ENCODE results near the gene PPP3R1. TPM values are rescaled to one million over a fixed set of nuclear protein-coding genes. Genes with fewer than 3 reads are reported as not detected.

The PPP3R1 gene
- total and polyA plus RNA-seq, 2 experiments from 2014 or later: 7.9 to 49.6 TPM

- peak overlapping the region; percentile 82 for H3K4me3 ChIP-seq
- peaks cover 35% of the 10 kb centered on the region for H4K20me1 ChIP-seq (replicated peaks; ENCODE audit: insufficient read depth)
- TF ChIP-seq ETS1 (IDR thresholded peaks at IDR 0.05) (no peak), POLR2AphosphoS5 (IDR thresholded peaks at IDR 0.05; ENCODE audit: low read depth) (no peak), CREB1 (CRISPR knock-in tag; IDR thresholded peaks at IDR 0.05; ENCODE audit: low read depth) (no peak), NANOG (IDR thresholded peaks at IDR 0.05; ENCODE audit: borderline replicate concordance) (no peak), EZH2 (IDR thresholded peaks at IDR 0.05; ENCODE audit: low read depth, unreplicated experiment) (no peak), CTCF (conservative IDR thresholded peaks at IDR 0.05; ENCODE audit: low read depth in 2 of 2) (no peak), EZH2phosphoT487 (IDR thresholded peaks at IDR 0.05; ENCODE audit: unreplicated experiment) (no peak), ZNF462 (CRISPR knock-in tag; IDR thresholded peaks at IDR 0.05) (no peak), JUNB (IDR thresholded peaks at IDR 0.05; ENCODE audit: unreplicated experiment) (no peak), ZNF114 (CRISPR knock-in tag; IDR thresholded peaks at IDR 0.05) (no peak), REST (IDR thresholded peaks at IDR 0.05; ENCODE audit: unreplicated experiment) (no peak), STAT1 (IDR thresholded peaks at IDR 0.05; ENCODE audit: unreplicated experiment) (no peak), ZNF331 (CRISPR knock-in tag; IDR thresholded peaks at IDR 0.05; ENCODE audit: low read depth) (no peak)
- DNase-seq (ENCODE audit: low spot score): peak; percentile 32
- H3K27ac Mint-ChIP-seq: peak overlapping the region; percentile 97
- no peaks in the 10 kb centered on the region for H3F3A ChIP-seq (replicated peaks; ENCODE audit: low read depth)
- peaks cover 11% of the 10 kb centered on the region for H3K27me3 Mint-ChIP-seq (ENCODE audit: insufficient read depth, low read depth, poor library complexity)
- peaks cover 48% of the 10 kb centered on the region for H3K4me1 ChIP-seq (ENCODE audit: insufficient read depth)
- peaks cover 17% of the 10 kb centered on the region for H3K4me1 Mint-ChIP-seq
- no peak overlapping the region for H3K27ac ChIP-seq (ENCODE audit: low read depth)
- no peak overlapping the region for H2AFZ ChIP-seq
- H3K9me3 Mint-ChIP-seq: no peaks in the 10 kb centered on the region
- no peaks in the 10 kb centered on the region for H3K9me2 ChIP-seq (ENCODE audit: insufficient read depth)
- ATAC-seq: no peak; the same call in 2 of the 3 replicates
- H3K4me2 ChIP-seq: no peak overlapping the region
- H3K36me3 ChIP-seq (ENCODE audit: insufficient read depth): no peaks in the 10 kb centered on the region
- peak overlapping the region; percentile 84; the same call in 2 of the 3 replicates for H3K4me3 Mint-ChIP-seq
- H3K36me3 Mint-ChIP-seq (ENCODE audit: low read depth): peaks cover 7% of the 10 kb centered on the region; the same call in 2 of the 3 replicates
- H3K79me2 ChIP-seq (replicated peaks; ENCODE audit: insufficient read depth): peaks cover 49% of the 10 kb centered on the region
- no peaks in the 10 kb centered on the region for H3K27me3 ChIP-seq (ENCODE audit: insufficient read depth)
Measured at GRCh38 chr2:68251855-68252399, 405 bp downstream of the PPP3R1 start.
